IPS DF 6.9 (cell line): ENCODE data around the gene HIF3A.

Source experiments
- DNase-seq: peaks from one replicate; pipeline ENCODE4 v3.0.0-alpha.2; 2013; ENCODE audit warnings: low read depth, low spot score
- H3K27ac ChIP-seq: one replicate; pipeline ENCODE4 v1.5.1; 2013; ENCODE audit warnings: low read length, control low read depth
- H3K27me3 ChIP-seq: 2 replicates; pipeline ENCODE4 v1.6.1; 2013; ENCODE audit warnings: mild to moderate bottlenecking, low read length; ENCODE audit not compliant: control insufficient read depth, insufficient read depth
- H3K36me3 ChIP-seq: 2 replicates; pipeline ENCODE4 v1.6.1; 2013; ENCODE audit warnings: low read length; ENCODE audit not compliant: control insufficient read depth, insufficient read depth
- H3K4me1 ChIP-seq: 2 replicates; pipeline ENCODE4 v1.6.1; 2013; ENCODE audit warnings: low read length; ENCODE audit not compliant: control insufficient read depth, insufficient read depth
- H3K4me3 ChIP-seq: 2 replicates; pipeline ENCODE4 v1.5.1; 2013; ENCODE audit warnings: mild to moderate bottlenecking, low read length
- H3K9me3 ChIP-seq: 2 replicates; pipeline ENCODE4 v1.6.1; 2013; ENCODE audit warnings: low read length, inconsistent platforms; ENCODE audit not compliant: control insufficient read depth, insufficient read depth
- WGBS: extraction: QIAGEN DNeasy Blood & Tissue Kit; methylation state at CpG from one replicate; pipeline ENCODE4 v1.1.7; 2013; ENCODE audit warnings: mixed read lengths, missing lambda C conversion rate; ENCODE audit not compliant: insufficient read length, insufficient coverage; 5-methylcytosine and 5-hydroxymethylcytosine counted together

The HIF3A gene

DNA sequence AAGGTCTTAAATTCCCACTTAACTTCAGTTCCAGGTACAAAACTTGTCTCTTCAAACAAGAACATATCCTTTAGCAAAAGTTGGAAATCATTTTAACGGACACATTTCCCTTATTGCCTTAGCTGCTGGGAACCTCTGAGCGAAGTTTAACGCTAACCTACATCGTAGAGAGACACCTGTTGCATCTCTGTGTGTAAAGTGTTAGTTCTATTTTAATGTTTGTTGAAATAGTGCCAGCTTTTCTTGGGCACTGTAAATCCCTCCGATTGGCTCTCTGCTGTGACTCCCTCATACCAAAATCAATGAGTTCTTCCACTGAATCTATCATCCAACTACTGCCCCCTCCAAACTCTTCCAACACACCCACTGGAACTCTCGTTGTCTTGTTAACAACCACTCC lies 2.3 kb upstream of the HIF3A start:
- DNase-seq = no peak
- Histone ChIP-seq H3K27ac (no peak overlapping the region), H3K27me3 (no peaks in the 10 kb centered on the region)

GRCh38 chr19:46295401-46296201 lies 1.2 kb upstream of the HIF3A start:
- H3K27ac ChIP-seq = no peak overlapping the region
- H3K4me1 ChIP-seq = 0 out of 2 replicates have a peak, but pooled peaks cover 2% of the 10 kb centered on the region
- H3K4me3 ChIP-seq = no peak overlapping the region
- H3K9me3 ChIP-seq = no peaks in the 10 kb centered on the region
- no CpG with 5 or more reads among the region's 5 CpGs for WGBS
- H3K36me3 ChIP-seq = no peaks in the 10 kb centered on the region
- DNase-seq = no peak
- H3K27me3 ChIP-seq = no peaks in the 10 kb centered on the region

More for the DNA sequence above, 2.3 kb upstream of the HIF3A start:
- no CpG with 5 or more reads among the region's 6 CpGs for WGBS
- no peak overlapping the region for H3K4me3 ChIP-seq
- no peaks in the 10 kb centered on the region for H3K36me3 ChIP-seq
- 0 out of 2 replicates have a peak, but pooled peaks cover 2% of the 10 kb centered on the region for H3K4me1 ChIP-seq
- H3K9me3 ChIP-seq = no peaks in the 10 kb centered on the region

- Histone ChIP-seq H3K9me3 (no peaks in the 10 kb centered on the region), H3K4me1 (0 out of 2 replicates have a peak, but pooled peaks cover 2% of the 10 kb centered on the region), H3K4me3 (no peak overlapping the region), H3K27me3 (no peaks in the 10 kb centered on the region), H3K36me3 (no peaks in the 10 kb centered on the region), H3K27ac (no peak overlapping the region)
- no CpG with 5 or more reads among the region's 3 CpGs for WGBS
- no peak for DNase-seq
Observed at GRCh38 chr19:46296202-46296480, 701 bp upstream of the HIF3A start.

DNA sequence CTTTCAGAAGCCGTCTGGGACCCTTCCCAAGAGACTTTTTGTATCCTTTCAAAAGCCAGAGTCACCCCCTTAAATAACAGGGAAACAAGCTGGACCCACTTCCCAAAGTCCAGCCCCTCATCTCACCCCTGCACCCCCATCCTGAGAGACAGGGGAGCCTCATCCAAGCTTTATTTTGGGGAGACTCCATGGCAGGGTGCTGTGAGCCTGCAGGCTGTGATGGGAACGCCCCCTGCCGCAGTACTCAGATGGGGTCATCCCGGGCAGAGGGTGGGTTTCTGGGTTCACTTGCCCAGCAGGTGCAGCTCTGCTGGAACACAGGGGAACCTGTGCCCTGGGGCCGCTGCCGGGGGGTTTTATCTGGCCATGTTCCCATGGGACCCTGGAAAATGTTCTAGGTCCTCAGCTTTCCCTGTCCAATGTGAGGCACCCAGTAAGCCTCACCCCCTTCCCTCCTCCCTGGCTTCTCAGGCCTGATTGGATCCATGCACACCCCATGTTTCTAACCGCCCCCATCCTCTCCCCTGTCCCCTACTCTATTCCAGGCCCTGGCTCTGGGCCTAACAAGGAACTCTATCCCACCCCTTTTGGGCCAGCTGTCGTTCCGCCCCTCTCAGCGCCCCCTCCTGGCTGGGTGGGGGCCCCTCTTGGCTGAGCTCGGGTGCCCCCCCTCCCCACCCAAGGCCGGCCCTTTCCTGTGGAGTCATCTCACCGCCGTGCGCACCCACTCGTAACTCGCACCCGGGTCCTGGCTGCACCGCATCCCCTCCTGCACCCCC lies 1.0 kb downstream of the HIF3A start:
- WGBS = no CpG with 5 or more reads among the region's 19 CpGs

GRCh38 chr19:46298479-46299003 lies 1.7 kb downstream of the HIF3A start:
- Histone ChIP-seq H3K4me3 (no peak overlapping the region), H3K36me3 (no peaks in the 10 kb centered on the region), H3K27me3 (no peaks in the 10 kb centered on the region), H3K27ac (no peak overlapping the region), H3K4me1 (peaks cover 2% of the 10 kb centered on the region; the same call in 1 of the 2 replicates), H3K9me3 (no peaks in the 10 kb centered on the region)
- no peak for DNase-seq
- WGBS = no CpG with 5 or more reads among the region's 7 CpGs

More for the DNA sequence above, 1.0 kb downstream of the HIF3A start:
- H3K9me3 ChIP-seq = no peaks in the 10 kb centered on the region
- no peaks in the 10 kb centered on the region for H3K36me3 ChIP-seq
- H3K4me1 ChIP-seq = 0 out of 2 replicates have a peak, but pooled peaks cover 2% of the 10 kb centered on the region
- no peak for DNase-seq
- H3K27ac ChIP-seq = no peak overlapping the region
- no peak overlapping the region for H3K4me3 ChIP-seq
- no peaks in the 10 kb centered on the region for H3K27me3 ChIP-seq

DNA sequence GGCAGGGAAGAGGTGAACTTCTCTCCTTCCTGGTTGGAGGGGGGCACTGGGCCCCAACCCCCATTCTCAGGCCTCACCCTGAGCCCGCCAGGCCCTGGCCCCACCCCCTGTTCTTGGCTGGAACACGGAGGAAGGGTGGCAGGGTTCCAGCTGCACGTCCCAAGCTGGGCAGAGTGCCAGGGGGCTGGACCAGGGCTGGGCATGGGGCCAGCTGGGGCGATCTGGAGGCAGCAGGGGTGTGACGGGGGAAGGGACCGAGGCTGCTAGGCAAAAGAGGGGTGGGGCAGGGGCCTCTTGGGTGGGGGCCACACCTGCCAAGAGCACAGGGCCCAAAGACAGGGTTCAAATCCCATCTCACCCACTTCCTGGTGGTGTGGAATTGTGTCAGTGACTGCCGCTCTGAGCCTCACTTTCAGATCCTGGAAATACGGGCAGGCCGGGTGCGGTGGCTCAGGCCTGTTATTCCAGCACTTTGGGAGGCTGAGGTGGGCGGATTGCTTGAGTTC lies 2.2 kb downstream of the HIF3A start:
- peaks cover 5% of the 10 kb centered on the region; the same call in 1 of the 2 replicates for H3K4me1 ChIP-seq
- no peaks in the 10 kb centered on the region for H3K9me3 ChIP-seq
- DNase-seq = no peak
- WGBS = no CpG with 5 or more reads among the region's 11 CpGs
- no peak overlapping the region for H3K4me3 ChIP-seq
- no peaks in the 10 kb centered on the region for H3K36me3 ChIP-seq
- no peaks in the 10 kb centered on the region for H3K27me3 ChIP-seq
- no peak overlapping the region for H3K27ac ChIP-seq

- Histone ChIP-seq H3K9me3 (no peaks in the 10 kb centered on the region), H3K4me3 (no peak overlapping the region), H3K27me3 (no peaks in the 10 kb centered on the region), H3K36me3 (no peaks in the 10 kb centered on the region), H3K4me1 (peaks cover 5% of the 10 kb centered on the region), H3K27ac (no peak overlapping the region)
- DNase-seq = no peak
- no CpG with 5 or more reads among the region's 7 CpGs for WGBS
Observed at GRCh38 chr19:46299695-46300094, 2.9 kb downstream of the HIF3A start.

GRCh38 chr19:46303322-46303690 lies 6.5 kb downstream of the HIF3A start:
- no CpG with 5 or more reads among the region's 10 CpGs for WGBS
- H3K27ac ChIP-seq = no peak overlapping the region
- peaks cover 5% of the 10 kb centered on the region for H3K4me1 ChIP-seq
- peaks cover 13% of the 10 kb centered on the region; the same call in 1 of the 2 replicates for H3K36me3 ChIP-seq
- no peaks in the 10 kb centered on the region for H3K9me3 ChIP-seq
- no peak overlapping the region for H3K4me3 ChIP-seq
- no peaks in the 10 kb centered on the region for H3K27me3 ChIP-seq
- no peak for DNase-seq

GRCh38 chr19:46303691-46304397 lies 7.0 kb downstream of the HIF3A start:
- H3K27ac ChIP-seq = no peak overlapping the region
- H3K36me3 ChIP-seq = peaks cover 19% of the 10 kb centered on the region
- H3K4me3 ChIP-seq = peak overlapping the region; percentile 21; the same call in 1 of the 2 replicates
- H3K27me3 ChIP-seq = no peaks in the 10 kb centered on the region
- peak; percentile 82 for DNase-seq
- H3K9me3 ChIP-seq = no peaks in the 10 kb centered on the region
- WGBS = no CpG with 5 or more reads among the region's 56 CpGs
- H3K4me1 ChIP-seq = peaks cover 4% of the 10 kb centered on the region

DNA sequence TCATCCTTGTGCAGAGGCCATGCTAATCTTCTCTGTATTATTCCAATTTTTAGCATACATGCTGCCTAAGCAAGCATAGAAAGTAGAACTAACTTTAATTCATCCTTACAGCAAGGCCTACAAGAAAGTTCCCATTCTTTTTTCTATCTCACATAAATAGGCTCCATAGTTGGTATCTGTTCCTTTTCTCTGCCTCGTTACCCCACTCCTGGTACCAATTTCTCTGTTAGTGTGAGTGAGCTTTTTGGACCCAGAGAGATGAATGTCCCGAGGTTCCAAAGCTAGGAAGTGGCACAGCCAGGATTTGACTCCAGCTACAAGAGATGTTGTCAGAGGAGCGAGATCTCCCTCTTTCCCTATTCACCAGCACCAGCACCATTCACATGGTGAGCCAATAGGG lies 9.7 kb downstream of the HIF3A start:
- Histone ChIP-seq H3K27ac (no peak overlapping the region), H3K27me3 (no peaks in the 10 kb centered on the region), H3K4me3 (no peak overlapping the region), H3K4me1 (peaks cover 3% of the 10 kb centered on the region), H3K9me3 (no peaks in the 10 kb centered on the region), H3K36me3 (peaks cover 20% of the 10 kb centered on the region)
- DNase-seq = no peak
- no CpG with 5 or more reads among the region's 3 CpGs for WGBS
